Pancreas (tissue), 10 donors: ENCODE data around the gene HOXD4. TPM values are rescaled to one million over a fixed set of nuclear protein-coding genes. Genes with fewer than 3 reads are reported as not detected.

Source experiments
- ATAC-seq, 4 donors: fragments of 200-7000 bp; cut with Tn5 transposase; one replicate each; pipeline versions ENCODE4 v1.8.0 to v1.9.1; 2020; ENCODE audit warnings: mild to moderate bottlenecking in 4 of 4, moderate library complexity in 4 of 4
- DNase-seq, 6 donors: peaks; one replicate each; pipeline ENCODE4 v3.0.0-alpha.2; 2020
- FAIRE-seq: peaks from 2 replicates; lab custom pipeline; 2012; peaks lifted over from hg19 to GRCh38; lab: Jason Lieb, UNC
- H3K27ac ChIP-seq, 4 donors: fragments of 200-600 bp; sonication (generic); 1 replicate in 3 of 4; 2 replicates in 1 of 4; pipeline versions ENCODE4 v1.5.0 to v1.8.0; 2020
- H3K27me3 ChIP-seq, 4 donors: fragments of 200-600 bp; one replicate each; pipeline ENCODE4 v1.8.0; 2021
- H3K36me3 ChIP-seq, 3 donors: fragments of 200-600 bp; sonication (generic) in 1 of 3; one replicate each; pipeline versions ENCODE4 v1.5.0 to v1.8.0; 2020 to 2021
- H3K4me1 ChIP-seq, 3 donors: fragments of 200-600 bp; one replicate each; pipeline ENCODE4 v1.8.0; 2021
- H3K4me3 ChIP-seq, 4 donors: fragments of 200-600 bp; sonication (generic) in 2 of 4; one replicate each; pipeline versions ENCODE4 v1.5.0 to v1.8.0; 2020 to 2021
- H3K9me3 ChIP-seq, 4 donors: fragments of 200-600 bp; one replicate each; pipeline ENCODE4 v1.8.0; 2021
- WGBS, 2 donors: extraction: QIAGEN DNeasy Blood & Tissue Kit; methylation state at CpG; one replicate each; pipeline ENCODE4 v1.1.7; 2013; 5-methylcytosine and 5-hydroxymethylcytosine counted together
- intact Hi-C, 3 donors: fragments of 100-400 bp; cut with DNase I; formaldehyde crosslinking; loops; one replicate each; pipeline versions ENCODE4 v1.11.1 to v1.14.2; 2022
- polyA plus RNA-seq, 2 donors: library from polyadenylated mRNA; stranded (reverse); fragments of 200-250 nt; gene quantifications; one replicate each; pipeline ENCODE4 v1.2.3, GENCODE V29; 2013
- total RNA-seq, 6 donors: library from RNA; stranded (reverse); fragmentation: NEBNext Ultra II Directional in 4 of 6; extraction: Animal tissue kit (Norgen Biotek cat#: 25700) in 4 of 6; gene quantifications; one replicate each; pipeline versions ENCODE4 v1.2.1 to v1.2.4, GENCODE V29; 2021 to 2023
- TF ChIP-seq, protein P1 (sequence below), 4 donors: fragments of 200-600 bp; sonication (generic) in 3 of 4; IDR thresholded peaks; one replicate each; pipeline versions ENCODE4 v1.5.0 to v1.8.0; 2021; ENCODE audit warnings: antibody characterized with exemption in 4 of 4
- donor health status: healthy with polysubstance abuse.
- donor health status: DM: no; HTN: no; CAD: no; lungs with moderate emphysema.
- donor health status: DM: no; HTN: no; CAD: no.
- donor health status: control.
- donor health status: control.
- donor health status: Bipolar disorder and iron deficiency.
- donor health status: DM: yes; HTN: yes; CAD: no.
- donor health status: DM: no; HTN: no; CAD: no.
- donor health status: DM: no; HTN: no; CAD: no.
- donor health status: DM: yes; HTN: yes; CAD: no.

HOXD4 gene
- under 1 TPM in 4 of 6 donors, not detected in 2; 0.13 to 0.31 (median 0.27) TPM for total RNA-seq
- polyA plus RNA-seq = 1 to 10 TPM; 1.0 to 1.8 TPM

- Histone ChIP-seq H3K9me3 (no peaks in the 10 kb centered on the region), H3K27ac (no peak within 1 kb of the TSS), H3K27me3 (peaks cover 0 to 21% (median 10%) of the 10 kb centered on the region in 4 donors), H3K4me3 (no peak within 1 kb of the TSS), H3K36me3 (no peaks in the 10 kb centered on the region), H3K4me1 (no peaks in the 10 kb centered on the region)
- TF ChIP-seq, protein P1, sequence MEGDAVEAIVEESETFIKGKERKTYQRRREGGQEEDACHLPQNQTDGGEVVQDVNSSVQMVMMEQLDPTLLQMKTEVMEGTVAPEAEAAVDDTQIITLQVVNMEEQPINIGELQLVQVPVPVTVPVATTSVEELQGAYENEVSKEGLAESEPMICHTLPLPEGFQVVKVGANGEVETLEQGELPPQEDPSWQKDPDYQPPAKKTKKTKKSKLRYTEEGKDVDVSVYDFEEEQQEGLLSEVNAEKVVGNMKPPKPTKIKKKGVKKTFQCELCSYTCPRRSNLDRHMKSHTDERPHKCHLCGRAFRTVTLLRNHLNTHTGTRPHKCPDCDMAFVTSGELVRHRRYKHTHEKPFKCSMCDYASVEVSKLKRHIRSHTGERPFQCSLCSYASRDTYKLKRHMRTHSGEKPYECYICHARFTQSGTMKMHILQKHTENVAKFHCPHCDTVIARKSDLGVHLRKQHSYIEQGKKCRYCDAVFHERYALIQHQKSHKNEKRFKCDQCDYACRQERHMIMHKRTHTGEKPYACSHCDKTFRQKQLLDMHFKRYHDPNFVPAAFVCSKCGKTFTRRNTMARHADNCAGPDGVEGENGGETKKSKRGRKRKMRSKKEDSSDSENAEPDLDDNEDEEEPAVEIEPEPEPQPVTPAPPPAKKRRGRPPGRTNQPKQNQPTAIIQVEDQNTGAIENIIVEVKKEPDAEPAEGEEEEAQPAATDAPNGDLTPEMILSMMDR (IDR thresholded peaks at IDR 0.05) = no peak
- FAIRE-seq (no peak), DNase-seq (peak in 1 of 6 donors; percentile 46), ATAC-seq (no peak)
- intact Hi-C loops = loop anchor here in 1 of 3 donors (10.0 kb wide), 1 partner anchor 413 kb away; no protein-coding TSS in a partner anchor
- whole genome bisulfite sequencing, 2 donors = 9% methylated on average over 54 to 55 of the region's 55 CpGs
Observed at GRCh38 chr2:176151442-176152287, at the start of gene HOXD4. Gene HOXD4, plus strand, starts transcription at chr2:176151550. Its CDS starts 84 bp downstream, at chr2:176151634.

DNA sequence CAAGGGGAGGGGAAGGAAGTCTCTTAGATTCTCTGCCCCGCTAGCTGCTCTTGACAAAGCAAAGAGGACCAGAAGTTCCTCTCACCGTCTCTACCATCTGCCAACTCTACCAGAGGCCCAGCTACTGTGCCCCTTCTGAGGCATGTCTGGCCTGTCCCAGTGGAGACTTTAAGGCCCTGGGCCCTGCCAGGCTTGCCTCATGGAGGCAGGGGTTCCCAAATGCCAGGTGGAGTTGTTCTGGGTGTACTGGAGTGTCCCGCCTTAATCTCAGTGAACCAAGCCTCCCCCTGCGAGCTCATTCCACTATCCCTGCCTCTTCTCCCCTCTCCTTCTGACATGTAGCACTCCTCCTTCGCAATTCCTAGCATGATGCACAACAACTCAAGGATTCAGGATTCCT, 49.5 kb upstream of the HOXD4 start:
- no peaks in the 10 kb centered on the region for H3K36me3 ChIP-seq
- TF ChIP-seq, protein P1 (IDR thresholded peaks at IDR 0.05) = no peak
- H3K4me1 ChIP-seq = peaks cover 0 to 8% (median under 1%) of the 10 kb centered on the region in 3 donors
- FAIRE-seq = no peak
- DNase-seq = no peak
- intact Hi-C loops = loop anchor here in 1 of 3 donors (10.0 kb wide), 1 partner anchor 747 kb away; no protein-coding TSS in a partner anchor
- no peaks in the 10 kb centered on the region for H3K9me3 ChIP-seq
- H3K27ac ChIP-seq = no peak overlapping the region
- 50 to 64% methylated on average over 5 of the region's 5 CpGs for WGBS, 2 donors
- H3K27me3 ChIP-seq = peaks cover 2 to 74% (median 30%) of the 10 kb centered on the region in 4 donors
- no peak overlapping the region for H3K4me3 ChIP-seq
- no peak for ATAC-seq

DNA sequence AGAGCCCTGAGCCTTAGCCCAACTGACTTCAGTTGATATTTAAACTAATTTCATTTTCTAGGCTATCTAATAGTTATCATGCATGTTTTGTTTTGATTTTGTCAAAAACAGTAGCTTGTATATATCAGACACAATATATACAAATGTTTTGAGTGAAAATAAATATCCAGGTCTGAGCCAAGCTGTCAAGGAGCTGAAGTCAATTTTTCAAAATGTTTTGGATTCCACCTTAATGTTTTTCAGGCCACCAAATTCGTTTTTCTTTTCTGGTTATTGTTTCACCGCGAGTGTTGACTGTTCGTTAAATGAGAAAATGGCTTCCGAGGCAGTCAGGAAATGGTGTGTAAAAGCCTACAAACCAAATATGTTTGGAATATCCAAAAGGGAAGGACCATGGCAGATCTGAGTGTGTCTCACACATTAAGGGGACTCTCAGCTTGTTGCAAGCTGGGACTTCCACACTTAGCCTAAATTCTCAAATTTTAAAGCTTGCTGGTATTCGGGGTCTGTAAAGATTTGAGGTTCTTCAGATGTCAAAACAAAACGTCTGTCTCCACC, 49.0 kb upstream of the HOXD4 start:
- TF ChIP-seq, protein P1 (IDR thresholded peaks at IDR 0.05) = no peak
- Histone ChIP-seq H3K27me3 (peaks cover 2 to 75% (median 31%) of the 10 kb centered on the region in 4 donors), H3K27ac (no peak overlapping the region), H3K4me3 (no peak overlapping the region), H3K4me1 (peaks cover 0 to 5% (median 0%) of the 10 kb centered on the region in 3 donors), H3K9me3 (no peaks in the 10 kb centered on the region), H3K36me3 (no peaks in the 10 kb centered on the region)
- WGBS, 2 donors = 16 to 19% methylated on average over 7 of the region's 7 CpGs
- FAIRE-seq (no peak), ATAC-seq (no peak), DNase-seq (no peak)
- intact Hi-C loops = loop anchor here in 1 of 3 donors (10.0 kb wide), 1 partner anchor 748 kb away; no protein-coding TSS in a partner anchor

DNA sequence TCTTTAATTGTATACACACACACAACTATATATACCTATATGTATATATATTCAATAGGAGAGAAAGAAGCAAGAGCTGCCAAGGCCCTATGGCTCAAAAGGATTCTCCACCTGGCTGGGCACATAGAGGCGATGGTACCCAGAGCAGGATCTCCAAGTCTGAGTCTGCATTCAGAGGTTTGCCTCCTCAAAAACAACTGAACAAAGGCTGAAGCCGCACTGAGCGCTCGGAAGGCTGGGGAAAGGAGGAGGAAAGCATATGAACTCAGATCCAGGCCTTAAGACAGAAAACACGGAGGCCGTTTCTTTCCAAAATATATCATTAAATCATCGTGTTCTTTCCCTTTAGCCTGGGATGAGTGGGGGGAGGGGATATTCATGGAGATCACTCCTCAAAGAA, 48.2 kb upstream of the HOXD4 start:
- Histone ChIP-seq H3K36me3 (no peaks in the 10 kb centered on the region), H3K9me3 (no peaks in the 10 kb centered on the region), H3K4me3 (no peak overlapping the region), H3K27me3 (peaks cover 2 to 73% (median 31%) of the 10 kb centered on the region in 4 donors), H3K4me1 (peaks cover 0 to 4% (median 0%) of the 10 kb centered on the region in 3 donors), H3K27ac (no peak overlapping the region)
- WGBS, 2 donors = 35 to 38% methylated on average over 7 of the region's 7 CpGs
- FAIRE-seq (no peak), ATAC-seq (no peak), DNase-seq (no peak)
- intact Hi-C loops = loop anchor here in 1 of 3 donors (10.0 kb wide), 1 partner anchor 748 kb away; no protein-coding TSS in a partner anchor
- TF ChIP-seq, protein P1 (IDR thresholded peaks at IDR 0.05) = no peak
